Measurements from ENCODE around the gene PJA2.

PJA2 gene

GRCh38 chr5:109351988-109352864 lies 57.5 kb downstream of the PJA2 start:
- TF ChIP-seq MYC (IDR thresholded peaks at IDR 0.05; ENCODE audit: low read depth, low read length): no peak
- TF ChIP-seq POLR2A (IDR thresholded peaks at IDR 0.05; ENCODE audit: extremely low read depth, insufficient read length): no peak
- TF ChIP-seq CTCF (IDR thresholded peaks at IDR 0.05; ENCODE audit: low read depth, low read length): no peak
- no peak for TF ChIP-seq MAX (IDR thresholded peaks at IDR 0.05; ENCODE audit: low read depth, low read length)
- no peak for DNase-seq (ENCODE audit: low read depth)
- no peak overlapping the region for H3K4me3 ChIP-seq (ENCODE audit: low read depth, low read length)

DNA sequence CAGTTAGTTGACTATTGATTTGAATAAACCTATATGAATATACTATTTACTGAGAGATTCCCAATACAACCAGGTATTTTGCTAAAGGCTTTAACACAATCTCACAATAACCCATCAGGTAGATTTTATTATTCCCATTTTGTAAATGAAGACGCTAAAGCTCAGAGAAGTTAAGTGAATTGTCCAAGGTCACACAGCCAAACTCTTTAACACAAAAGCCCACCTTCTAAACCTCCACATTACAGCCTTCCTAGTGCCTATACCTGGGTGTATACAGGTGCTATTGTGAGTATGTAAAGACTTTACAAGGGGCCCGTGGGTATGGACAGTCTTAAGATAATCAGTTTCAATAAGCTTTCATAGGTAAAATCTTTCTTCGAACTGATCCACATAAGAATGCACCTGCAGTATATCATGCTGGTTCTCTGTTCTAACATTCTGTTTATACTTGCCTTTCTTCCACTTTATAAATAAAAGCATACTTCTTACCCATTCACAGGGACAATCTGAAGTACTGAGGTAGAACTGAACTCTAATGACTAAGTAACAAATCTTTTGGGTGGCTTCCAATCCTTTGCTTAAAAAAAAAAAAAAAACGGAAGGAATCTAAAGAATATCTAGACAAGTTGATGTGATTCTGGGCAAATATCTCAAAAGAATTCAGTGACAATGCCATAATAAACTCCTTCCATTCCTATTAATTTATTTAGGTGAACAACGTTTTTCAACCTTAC lies 59.1 kb downstream of the PJA2 start:
- TF ChIP-seq POLR2A (IDR thresholded peaks at IDR 0.05; ENCODE audit: extremely low read depth, insufficient read length): no peak
- no peak for TF ChIP-seq CTCF (IDR thresholded peaks at IDR 0.05; ENCODE audit: low read depth, low read length)
- TF ChIP-seq MAX (IDR thresholded peaks at IDR 0.05; ENCODE audit: low read depth, low read length): no peak
- no peak for TF ChIP-seq MYC (IDR thresholded peaks at IDR 0.05; ENCODE audit: low read depth, low read length)
- H3K4me3 ChIP-seq (ENCODE audit: low read depth, low read length): no peak overlapping the region
- no peak for DNase-seq (ENCODE audit: low read depth)

DNA sequence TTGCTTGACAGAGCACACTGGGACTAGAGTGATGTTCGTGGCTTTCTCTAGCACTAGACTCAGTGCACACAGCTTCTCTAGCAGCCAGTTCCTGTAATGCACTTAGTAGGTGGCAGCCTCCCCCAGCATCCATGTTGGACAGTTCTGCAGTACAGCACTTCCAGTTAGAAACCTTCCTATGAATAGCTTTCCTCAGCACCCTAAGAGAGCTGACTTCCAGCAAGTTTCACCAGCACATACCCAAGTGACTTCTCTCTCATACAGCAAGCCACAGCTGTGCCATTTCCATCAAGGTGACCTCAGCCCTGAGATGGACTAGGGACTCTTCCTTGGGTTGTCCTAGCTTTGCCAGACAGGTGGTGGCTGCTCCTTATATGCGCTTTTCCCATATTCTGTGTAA lies 60.4 kb downstream of the PJA2 start:
- TF ChIP-seq CTCF (IDR thresholded peaks at IDR 0.05; ENCODE audit: low read depth, low read length) (no peak), POLR2A (IDR thresholded peaks at IDR 0.05; ENCODE audit: extremely low read depth, insufficient read length) (no peak), MYC (IDR thresholded peaks at IDR 0.05; ENCODE audit: low read depth, low read length) (no peak), MAX (IDR thresholded peaks at IDR 0.05; ENCODE audit: low read depth, low read length) (no peak)
- no peak overlapping the region for H3K4me3 ChIP-seq (ENCODE audit: low read depth, low read length)
- DNase-seq (ENCODE audit: low read depth): no peak

GRCh38 chr5:109347252-109347888 lies 62.4 kb downstream of the PJA2 start:
- TF ChIP-seq CTCF (IDR thresholded peaks at IDR 0.05; ENCODE audit: low read depth, low read length) (no peak), MYC (IDR thresholded peaks at IDR 0.05; ENCODE audit: low read depth, low read length) (no peak), MAX (IDR thresholded peaks at IDR 0.05; ENCODE audit: low read depth, low read length) (no peak), POLR2A (IDR thresholded peaks at IDR 0.05; ENCODE audit: extremely low read depth, insufficient read length) (no peak)

DNA sequence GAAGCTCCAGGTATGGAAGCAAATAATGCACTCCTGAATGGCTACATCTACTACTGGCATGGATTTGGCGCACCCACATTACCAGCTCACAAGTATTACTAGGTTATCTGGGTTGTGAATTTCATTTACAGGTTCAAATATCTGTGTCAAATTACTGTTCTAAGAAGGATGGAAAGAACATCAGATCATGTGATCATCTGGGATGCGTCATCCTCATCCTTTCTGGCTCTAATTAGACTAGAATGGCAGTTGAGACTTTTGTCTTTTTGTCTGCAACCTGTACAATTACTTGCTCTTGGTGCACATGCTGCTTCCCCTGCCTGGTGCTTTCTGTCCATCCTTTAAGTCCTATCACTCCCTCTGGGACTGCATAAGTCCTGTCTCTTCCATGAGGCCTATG lies 64.1 kb downstream of the PJA2 start:
- H3K4me3 ChIP-seq (ENCODE audit: low read depth, low read length): no peak overlapping the region
- TF ChIP-seq MYC (IDR thresholded peaks at IDR 0.05; ENCODE audit: low read depth, low read length) (no peak), POLR2A (IDR thresholded peaks at IDR 0.05; ENCODE audit: extremely low read depth, insufficient read length) (no peak), CTCF (IDR thresholded peaks at IDR 0.05; ENCODE audit: low read depth, low read length) (no peak), MAX (IDR thresholded peaks at IDR 0.05; ENCODE audit: low read depth, low read length) (no peak)
- DNase-seq (ENCODE audit: low read depth): no peak

More at GRCh38 chr5:109347252-109347888, 62.4 kb downstream of the PJA2 start:
- no peak for DNase-seq (ENCODE audit: low read depth)
- H3K4me3 ChIP-seq (ENCODE audit: low read depth, low read length): no peak overlapping the region
